Nephron (organoid): ENCODE measurements around the gene ZFP69B.
"Not testable (repeated sequence)": the region's sequence is repeated elsewhere in the genome, so short reads cannot be mapped to it uniquely, and the experiment has no call there.

Experiments
- H3K27ac Mint-ChIP-seq, 3 experiments: 2 replicates each; pipeline ENCODE4 v1.8.0; 2020; ENCODE audit warnings: mixed read lengths in 3 of 3, mild to moderate bottlenecking in 2 of 3, moderate library complexity in 1 of 3
- H3K27me3 Mint-ChIP-seq: 2 replicates; pipeline ENCODE4 v1.8.0; 2021; ENCODE audit warnings: low read depth, mild to moderate bottlenecking, moderate library complexity, mixed read lengths
- H3K36me3 Mint-ChIP-seq: 2 replicates; pipeline ENCODE4 v1.8.0; 2020; ENCODE audit warnings: low read depth, mixed read lengths
- H3K4me1 Mint-ChIP-seq: 2 replicates; pipeline ENCODE4 v1.8.0; 2020; ENCODE audit warnings: mixed read lengths
- H3K4me3 Mint-ChIP-seq, 3 experiments: 2 replicates each; pipeline ENCODE4 v1.8.0; 2020; ENCODE audit warnings: mild to moderate bottlenecking in 3 of 3, mixed read lengths in 3 of 3, moderate library complexity in 2 of 3
- H3K9me3 Mint-ChIP-seq: 2 replicates; pipeline ENCODE4 v1.8.0; 2020; ENCODE audit warnings: mixed read lengths
- CTCF ChIP-seq, 3 experiments: fragments of 200-600 bp; sonication (generic); IDR thresholded peaks; one replicate each; pipeline ENCODE4 v1.5.0; 2021; ENCODE audit warnings: antibody characterized with exemption in 3 of 3; ENCODE audit not compliant: unreplicated experiment in 3 of 3

ZFP69B gene

GRCh38 chr1:40495315-40495903, 45.1 kb downstream of the ZFP69B start:
- no peaks in the 10 kb centered on the region for H3K4me1 Mint-ChIP-seq
- no peak overlapping the region for H3K27ac Mint-ChIP-seq
- no peak overlapping the region for H3K4me3 Mint-ChIP-seq
- TF ChIP-seq CTCF (IDR thresholded peaks at IDR 0.05; ENCODE audit: unreplicated experiment in 3 of 3): no peak
- peaks cover 91% of the 10 kb centered on the region for H3K36me3 Mint-ChIP-seq
- H3K27me3 Mint-ChIP-seq: no peaks in the 10 kb centered on the region
- peaks cover 69% of the 10 kb centered on the region for H3K9me3 Mint-ChIP-seq

GRCh38 chr1:40502651-40503050, 52.4 kb downstream of the ZFP69B start:
- not testable (repeated sequence) for H3K27me3 Mint-ChIP-seq, H3K4me3 Mint-ChIP-seq, H3K27ac Mint-ChIP-seq, H3K4me1 Mint-ChIP-seq
- Mint-ChIP-seq H3K36me3 (peaks cover 82% of the 10 kb centered on the region), H3K9me3 (peaks cover 70% of the 10 kb centered on the region)

- Mint-ChIP-seq H3K27me3 (no peaks in the 10 kb centered on the region), H3K36me3 (peaks cover 83% of the 10 kb centered on the region), H3K9me3 (peaks cover 61% of the 10 kb centered on the region), H3K4me1 (peaks cover 8% of the 10 kb centered on the region), H3K27ac (peak overlapping the region; percentile 9 to 80 (median 73)), H3K4me3 (peak overlapping the region; percentile 84 to 90 (median 89))
- no peak for TF ChIP-seq CTCF (IDR thresholded peaks at IDR 0.05; ENCODE audit: unreplicated experiment in 3 of 3)
Observed at GRCh38 chr1:40507973-40508372, 57.7 kb downstream of the ZFP69B start.

- H3K9me3 Mint-ChIP-seq: peaks cover 56% of the 10 kb centered on the region
Observed at GRCh38 chr1:40508375-40509341, 58.4 kb downstream of the ZFP69B start, which contains the start of gene EXO5. Gene EXO5 (plus strand): TSS chr1:40508767. CDS start chr1:40514545, 5,778 bp downstream.

More at GRCh38 chr1:40508375-40509341, 58.4 kb downstream of the ZFP69B start, which contains the start of gene EXO5:
- peak within 1 kb of the TSS; percentile 84 to 90 (median 89) for H3K4me3 Mint-ChIP-seq
- H3K4me1 Mint-ChIP-seq: peaks cover 8% of the 10 kb centered on the region
- TF ChIP-seq CTCF (IDR thresholded peaks at IDR 0.05; ENCODE audit: unreplicated experiment in 3 of 3): no peak
- H3K36me3 Mint-ChIP-seq: peaks cover 80% of the 10 kb centered on the region
- peak within 1 kb of the TSS; percentile 9 to 80 (median 73) for H3K27ac Mint-ChIP-seq
- no peaks in the 10 kb centered on the region for H3K27me3 Mint-ChIP-seq
